Breast epithelium (tissue), 4 donors: Measurements from ENCODE around the gene AHI1. TPM values are rescaled to one million over a fixed set of nuclear protein-coding genes. Genes with fewer than 3 reads are reported as not detected.

Experiments
- DNase-seq, 2 donors: peaks; one replicate each; pipeline ENCODE4 v3.0.0-alpha.2; 2019; ENCODE audit warnings: low spot score in 2 of 2
- H3K27ac ChIP-seq, 2 donors: fragments of 200-600 bp; sonication (generic) in 1 of 2; one replicate each; pipeline ENCODE4 v1.5.1; 2016 to 2019; ENCODE audit warnings: mild to moderate bottlenecking in 1 of 2
- H3K27me3 ChIP-seq, 2 donors: fragments of 200-600 bp; sonication (generic) in 1 of 2; one replicate each; pipeline versions ENCODE4 v1.5.1 to v1.6.0; 2017 to 2019; ENCODE audit warnings: control low read depth in 1 of 2, mild to moderate bottlenecking in 1 of 2
- H3K36me3 ChIP-seq: fragments of 200-600 bp; one replicate; pipeline ENCODE4 v1.5.1; 2019
- H3K4me1 ChIP-seq, 2 donors: fragments of 200-600 bp; sonication (generic); one replicate each; pipeline ENCODE4 v1.5.1; 2016 to 2019; ENCODE audit warnings: control low read depth in 1 of 2
- H3K4me3 ChIP-seq, 3 donors: fragments of 200-600 bp; sonication (generic); 1 replicate in 2 of 3; 2 replicates in 1 of 3; pipeline ENCODE4 v1.5.1; 2016 to 2019; ENCODE audit warnings: mild to moderate bottlenecking in 3 of 3, moderate library complexity in 2 of 3
- H3K9me3 ChIP-seq, 2 donors: fragments of 200-600 bp; sonication (generic) in 1 of 2; one replicate each; pipeline ENCODE4 v1.5.1; 2016 to 2019; ENCODE audit warnings: control low read depth in 1 of 2
- CTCF ChIP-seq, 3 donors: fragments of 450-650 bp; IDR thresholded peaks; one replicate each; pipeline ENCODE4 v1.5.1; 2016 to 2017; ENCODE audit warnings: antibody characterized with exemption in 3 of 3, mild to moderate bottlenecking in 3 of 3, moderate library complexity in 3 of 3
- POLR2A ChIP-seq: fragments of 450-650 bp; IDR thresholded peaks from one replicate; pipeline ENCODE4 v1.6.1; 2016; ENCODE audit warnings: antibody characterized with exemption, mild to moderate bottlenecking, moderate library complexity
- POLR2AphosphoS5 ChIP-seq, 3 donors: sonication (generic); formaldehyde crosslinking; IDR thresholded peaks; one replicate each; pipeline ENCODE4 v1.6.1; 2017; ENCODE audit warnings: antibody characterized with exemption in 3 of 3
- intact Hi-C: fragments of 100-400 bp; cut with DNase I; formaldehyde crosslinking; loops from one replicate; pipeline ENCODE4 v1.15.1; 2023; ENCODE audit warnings: low total_unique reads
- total RNA-seq, 3 donors: library from RNA; depleted of rRNA; stranded (reverse); fragments of >200 nt; gene quantifications; one replicate each; pipeline ENCODE4 v1.1.0, GENCODE V29; 2016

Gene AHI1
- total RNA-seq, 3 donors from 2014 or later: 23.5 to 62.2 (median 49.8) TPM

GRCh38 chr6:135475292-135475886 lies 22.2 kb downstream of the AHI1 start:
- Histone ChIP-seq H3K27ac (no peak overlapping the region), H3K27me3 (no peaks in the 10 kb centered on the region), H3K9me3 (peaks cover 9 to 14% of the 10 kb centered on the region in 2 donors), H3K4me1 (no peaks in the 10 kb centered on the region), H3K4me3 (no peak overlapping the region), H3K36me3 (no peaks in the 10 kb centered on the region)
- TF ChIP-seq POLR2A: no peak
- intact Hi-C loops: no loop called here
- DNase-seq: no peak

- H3K4me1 ChIP-seq: no peaks in the 10 kb centered on the region
- peaks cover 9% of the 10 kb centered on the region in 2 donors for H3K9me3 ChIP-seq
- H3K4me3 ChIP-seq: no peak overlapping the region
- no peaks in the 10 kb centered on the region for H3K36me3 ChIP-seq
- intact Hi-C loops: no loop called here
- H3K27me3 ChIP-seq: no peaks in the 10 kb centered on the region
- no peak overlapping the region for H3K27ac ChIP-seq
- DNase-seq: no peak
- TF ChIP-seq CTCF (IDR thresholded peaks at IDR 0.05) (no peak), POLR2A (no peak), POLR2AphosphoS5 (IDR thresholded peaks at IDR 0.05) (no peak)
Measured at GRCh38 chr6:135474362-135474761, 23.2 kb downstream of the AHI1 start.

- Histone ChIP-seq H3K27me3 (no peaks in the 10 kb centered on the region), H3K27ac (no peak overlapping the region), H3K36me3 (no peaks in the 10 kb centered on the region), H3K9me3 (no peaks in the 10 kb centered on the region), H3K4me3 (no peak overlapping the region), H3K4me1 (no peaks in the 10 kb centered on the region)
- intact Hi-C loops: no loop called here
- no peak for DNase-seq
- no peak for TF ChIP-seq POLR2A
- TF ChIP-seq POLR2AphosphoS5 (IDR thresholded peaks at IDR 0.05): no peak
- TF ChIP-seq CTCF (IDR thresholded peaks at IDR 0.05): no peak
Measured at GRCh38 chr6:135465903-135466302, 31.6 kb downstream of the AHI1 start.

GRCh38 chr6:135465307-135465706 lies 32.2 kb downstream of the AHI1 start:
- TF ChIP-seq POLR2AphosphoS5 (IDR thresholded peaks at IDR 0.05): no peak
- no peak for DNase-seq
- H3K4me1 ChIP-seq: no peaks in the 10 kb centered on the region
- H3K9me3 ChIP-seq: no peaks in the 10 kb centered on the region
- peaks cover 3% of the 10 kb centered on the region for H3K36me3 ChIP-seq
- H3K27ac ChIP-seq: no peak overlapping the region
- intact Hi-C loops: no loop called here
- no peaks in the 10 kb centered on the region for H3K27me3 ChIP-seq
- H3K4me3 ChIP-seq: no peak overlapping the region

GRCh38 chr6:135464634-135465033 lies 32.9 kb downstream of the AHI1 start:
- H3K9me3 ChIP-seq: no peaks in the 10 kb centered on the region
- H3K27ac ChIP-seq: no peak overlapping the region
- H3K36me3 ChIP-seq: peaks cover 3% of the 10 kb centered on the region
- H3K4me3 ChIP-seq: no peak overlapping the region
- no peak for TF ChIP-seq POLR2A
- no peak for TF ChIP-seq POLR2AphosphoS5 (IDR thresholded peaks at IDR 0.05)
- no peak for TF ChIP-seq CTCF (IDR thresholded peaks at IDR 0.05)
- no peak for DNase-seq
- no peaks in the 10 kb centered on the region for H3K4me1 ChIP-seq
- intact Hi-C loops: no loop called here
- H3K27me3 ChIP-seq: no peaks in the 10 kb centered on the region

GRCh38 chr6:135461208-135461607 lies 36.3 kb downstream of the AHI1 start:
- H3K27ac ChIP-seq: no peak overlapping the region
- H3K4me1 ChIP-seq: no peaks in the 10 kb centered on the region
- H3K36me3 ChIP-seq: peaks cover 3% of the 10 kb centered on the region
- H3K4me3 ChIP-seq: no peak overlapping the region
- no peaks in the 10 kb centered on the region for H3K9me3 ChIP-seq
- TF ChIP-seq POLR2A (no peak), POLR2AphosphoS5 (IDR thresholded peaks at IDR 0.05) (no peak), CTCF (IDR thresholded peaks at IDR 0.05) (no peak)
- no peaks in the 10 kb centered on the region for H3K27me3 ChIP-seq
- no peak for DNase-seq
- intact Hi-C loops: no loop called here
